CD14-positive monocyte (primary cell): ENCODE results near the gene CNNM4. TPM values are rescaled to one million over a fixed set of nuclear protein-coding genes. Genes with fewer than 3 reads are reported as not detected.

ENCODE experiments used
- DNase-seq, 3 donors: peaks; one replicate each; pipeline ENCODE4 v3.0.0-alpha.2; 2011 to 2022
- H2AFZ ChIP-seq: 2 replicates; pipeline ENCODE4 v1.6.0; 2012; ENCODE audit warnings: mild to moderate bottlenecking, low read depth, low read length, inconsistent platforms; ENCODE audit not compliant: insufficient read depth, poor library complexity, severe bottlenecking
- H3K27ac ChIP-seq, 2 donors: 1 replicate in 1 of 2; 2 replicates in 1 of 2; pipeline ENCODE4 v1.5.1; 2012 to 2013; ENCODE audit warnings: low read length in 2 of 2, control low read depth in 1 of 2, inconsistent platforms in 1 of 2, low read depth in 1 of 2, mild to moderate bottlenecking in 1 of 2
- H3K27me3 ChIP-seq, 2 donors: one replicate each; pipeline versions ENCODE4 v1.6.0 to v1.6.1; 2011 to 2013; ENCODE audit warnings: low read length in 2 of 2; ENCODE audit not compliant: control insufficient read depth in 2 of 2, insufficient read depth in 2 of 2
- H3K36me3 ChIP-seq, 2 donors: replicated peaks in 1 of 2; 1 replicate in 1 of 2; 2 replicates in 1 of 2; pipeline versions ENCODE4 v1.5.1 to v1.6.1; 2012 to 2013; ENCODE audit warnings: low read length in 2 of 2, control low read depth in 1 of 2, inconsistent platforms in 1 of 2, mild to moderate bottlenecking in 1 of 2; ENCODE audit not compliant: insufficient read depth in 2 of 2, control insufficient read depth in 1 of 2
- H3K4me1 ChIP-seq, 2 donors: 1 replicate in 1 of 2; 2 replicates in 1 of 2; pipeline versions ENCODE4 v1.5.1 to v1.6.1; 2012 to 2013; ENCODE audit warnings: low read length in 2 of 2, control low read depth in 1 of 2, inconsistent platforms in 1 of 2, mild to moderate bottlenecking in 1 of 2, moderate library complexity in 1 of 2; ENCODE audit not compliant: insufficient read depth in 2 of 2, control insufficient read depth in 1 of 2
- H3K4me2 ChIP-seq: replicated peaks from 2 replicates; pipeline ENCODE3; 2012; ENCODE audit warnings: low read length, moderate library complexity, mild to moderate bottlenecking; ENCODE audit not compliant: poor library complexity, severe bottlenecking; ENCODE audit errors: extremely low read depth
- H3K4me3 ChIP-seq, 3 experiments: fragments of 200-600 bp in 1 of 3; sonication (generic) in 1 of 3; replicated peaks in 1 of 3; 1 replicate in 2 of 3; 2 replicates in 1 of 3; pipeline ENCODE4 v1.5.1; 2011 to 2013; ENCODE audit warnings: low read length in 3 of 3, mild to moderate bottlenecking in 3 of 3, control low read depth in 2 of 3, low read depth in 2 of 3, inconsistent platforms in 1 of 3, moderate library complexity in 1 of 3
- H3K79me2 ChIP-seq: 2 replicates; pipeline ENCODE4 v1.6.0; 2012; ENCODE audit warnings: mild to moderate bottlenecking, control low read depth, inconsistent platforms, low read length, moderate library complexity; ENCODE audit not compliant: insufficient read depth
- H3K9ac ChIP-seq: 2 replicates; pipeline ENCODE4 v1.6.0; 2017; ENCODE audit warnings: low read length, mild to moderate bottlenecking; ENCODE audit not compliant: insufficient read depth, poor library complexity, severe bottlenecking
- H3K9me3 ChIP-seq, 2 donors: replicated peaks in 1 of 2; 1 replicate in 1 of 2; 2 replicates in 1 of 2; pipeline versions ENCODE4 v1.5.1 to v1.6.1; 2012 to 2013; ENCODE audit warnings: low read length in 2 of 2, control low read depth in 1 of 2; ENCODE audit not compliant: control insufficient read depth in 1 of 2, insufficient read depth in 1 of 2
- H4K20me1 ChIP-seq: 2 replicates; pipeline ENCODE4 v1.6.0; 2012; ENCODE audit warnings: mild to moderate bottlenecking, low read length, control low read depth, moderate library complexity; ENCODE audit not compliant: insufficient read depth
- H3K27ac Mint-ChIP-seq, 7 donors: one replicate each; pipeline ENCODE4 v1.8.0; 2020; ENCODE audit warnings: mild to moderate bottlenecking in 7 of 7, mixed read lengths in 7 of 7, moderate library complexity in 6 of 7, inconsistent platforms in 2 of 7
- H3K27me3 Mint-ChIP-seq, 3 donors: one replicate each; pipeline ENCODE4 v1.8.0; 2021 to 2022; ENCODE audit warnings: low read depth in 3 of 3, mild to moderate bottlenecking in 3 of 3, mixed read lengths in 3 of 3, moderate library complexity in 3 of 3, inconsistent platforms in 1 of 3
- H3K36me3 Mint-ChIP-seq, 2 donors: one replicate each; pipeline ENCODE4 v1.8.0; 2020; ENCODE audit warnings: mixed read lengths in 2 of 2, inconsistent platforms in 1 of 2, mild to moderate bottlenecking in 1 of 2
- H3K4me1 Mint-ChIP-seq: one replicate; pipeline ENCODE4 v1.8.0; 2020; ENCODE audit warnings: mild to moderate bottlenecking, mixed read lengths
- H3K4me3 Mint-ChIP-seq, 2 donors: one replicate each; pipeline ENCODE4 v1.8.0; 2020; ENCODE audit warnings: mild to moderate bottlenecking in 2 of 2, mixed read lengths in 2 of 2, moderate library complexity in 1 of 2
- H3K9me3 Mint-ChIP-seq, 7 donors: one replicate each; pipeline ENCODE4 v1.8.0; 2020 to 2022; ENCODE audit warnings: mixed read lengths in 7 of 7, mild to moderate bottlenecking in 6 of 7, moderate library complexity in 6 of 7, inconsistent platforms in 2 of 7
- CTCF ChIP-seq: fragments of 200-600 bp; IDR thresholded peaks from one replicate; pipeline ENCODE4 v1.8.0; 2022; ENCODE audit warnings: antibody characterized with exemption, mild to moderate bottlenecking
- WGBS: methylation state at CpG from one replicate; pipeline ENCODE4 v1.1.5; 2013; ENCODE audit warnings: missing lambda C conversion rate; ENCODE audit not compliant: insufficient coverage; 5-methylcytosine and 5-hydroxymethylcytosine counted together
- intact Hi-C, 2 donors: fragments of 100-400 bp; cut with micrococcal nuclease; formaldehyde crosslinking; loops; one replicate each; pipeline versions ENCODE4 v1.15.0 to v1.15.1; 2023
- polyA plus RNA-seq, 3 donors: library from polyadenylated mRNA; depleted of rRNA in 1 of 3; unstranded in 2 of 3; stranded (reverse) in 1 of 3; fragments of 300-500 nt in 2 of 3; fragments of >200 nt in 1 of 3; fragmentation: Illumina TruSeq in 2 of 3; gene quantifications; 1 replicate in 2 of 3; 2 replicates in 1 of 3; pipeline ENCODE4 v1.2.3, GENCODE V29; 2012 to 2021

CNNM4 gene
- polyA plus RNA-seq, 3 donors, result 2.3 to 8.3 (median 2.6) TPM

GRCh38 chr2:96859681-96860064 is 99.0 kb downstream of the CNNM4 start:
- intact Hi-C loops, result loop anchor here (5.0 kb wide), 1 partner anchor 42 kb away; the partner anchor contains the start of gene CNNM3 (in 2 of the 2)
- H3K4me2 ChIP-seq, result no peak overlapping the region
- no peak overlapping the region for H2AFZ ChIP-seq
- peak overlapping the region in 1 of 2 donors; percentile 83 for H3K4me3 Mint-ChIP-seq
- H3K27ac Mint-ChIP-seq, result no peak overlapping the region
- TF ChIP-seq CTCF, result no peak
- peaks cover 23 to 50% (median 41%) of the 10 kb centered on the region in 3 donors for H3K27me3 Mint-ChIP-seq
- H3K79me2 ChIP-seq, result peaks cover 17% of the 10 kb centered on the region
- H3K36me3 Mint-ChIP-seq, result peaks cover 12 to 19% of the 10 kb centered on the region in 2 donors
- H3K4me3 ChIP-seq, result no peak overlapping the region
- no peak for DNase-seq
- H3K9me3 ChIP-seq, result no peaks in the 10 kb centered on the region
- WGBS, result 57% methylated on average over 1 of the region's 4 CpGs
- H3K9ac ChIP-seq, result no peak overlapping the region
- peaks cover 50% of the 10 kb centered on the region for H3K4me1 Mint-ChIP-seq
- no peaks in the 10 kb centered on the region for H4K20me1 ChIP-seq
- peaks cover 0 to 38% of the 10 kb centered on the region in 2 donors for H3K27me3 ChIP-seq
- no peaks in the 10 kb centered on the region for H3K36me3 ChIP-seq
- H3K4me1 ChIP-seq, result peaks cover 45 to 48% of the 10 kb centered on the region in 2 donors
- peaks cover 0 to 3% (median 0%) of the 10 kb centered on the region in 7 donors for H3K9me3 Mint-ChIP-seq
- H3K27ac ChIP-seq, result no peak overlapping the region

- WGBS, result 73% methylated on average over 32 of the region's 38 CpGs
- no peaks in the 10 kb centered on the region for H3K9me3 ChIP-seq
- H3K27ac ChIP-seq, result no peak overlapping the region
- H3K4me2 ChIP-seq, result no peak overlapping the region
- intact Hi-C loops, result no loop called here
- peak in 1 of 3 donors; percentile 56 for DNase-seq
- Mint-ChIP-seq H3K27ac (peak overlapping the region in 1 of 7 donors; percentile 25), H3K4me3 (peak overlapping the region in 1 of 2 donors; percentile 43), H3K9me3 (peaks cover 0 to 3% (median 0%) of the 10 kb centered on the region in 7 donors), H3K27me3 (peaks cover 25 to 56% (median 43%) of the 10 kb centered on the region in 3 donors), H3K36me3 (peaks cover 14 to 22% of the 10 kb centered on the region in 2 donors), H3K4me1 (peaks cover 47% of the 10 kb centered on the region)
- no peak overlapping the region for H3K4me3 ChIP-seq
- H3K79me2 ChIP-seq, result peaks cover 17% of the 10 kb centered on the region
- peaks cover 3% of the 10 kb centered on the region for H4K20me1 ChIP-seq
- no peak overlapping the region for H2AFZ ChIP-seq
- peaks cover 0 to 44% of the 10 kb centered on the region in 2 donors for H3K27me3 ChIP-seq
- no peaks in the 10 kb centered on the region for H3K36me3 ChIP-seq
- no peak for TF ChIP-seq CTCF
- peaks cover 45 to 48% of the 10 kb centered on the region in 2 donors for H3K4me1 ChIP-seq
- H3K9ac ChIP-seq, result no peak overlapping the region
Observed at GRCh38 chr2:96860065-96861029, 99.6 kb downstream of the CNNM4 start.
